Heart left ventricle (tissue), 13 donors: ENCODE measurements around the gene PRR16.

Experiments
- CTCF ChIP-seq, 12 donors: fragments of 200-600 bp; sonication (generic) in 4 of 12; IDR thresholded peaks; one replicate each; pipeline versions ENCODE4 v1.5.0 to v1.8.0; 2018 to 2022; ENCODE audit warnings: antibody characterized with exemption in 12 of 12, mild to moderate bottlenecking in 5 of 12
- POLR2A ChIP-seq, 2 donors: fragments of 450-650 bp; IDR thresholded peaks; one replicate each; pipeline ENCODE4 v1.6.1; 2017; ENCODE audit warnings: antibody characterized with exemption in 2 of 2, mild to moderate bottlenecking in 2 of 2, moderate library complexity in 2 of 2
- donor health status: ischemic (EF 13 %, LVEDD 7.1; RV severe dilation, severe dysfunction).
- donor health status: DM: no; HTN: yes; CAD: no.
- donor health status: DM: no; HTN: no; CAD: no.
- donor health status: ischemic (EF 25% LVEDD 6.9; RV normal size, moderate dysfunction).
- donor health status: ischemic (EF 25% LVEDD 5.7; RV mildly dilated, moderate dysfunction).
- donor health status: ischemic (EF 35%, LVEDD 5.7; RV mildly dilated, moderate dysfunction).
- donor health status: nonischemic (EF 11% LVEDD 7.7; RV severe dilation, severe dysfunction).
- donor health status: DM: yes; HTN: yes; CAD: no.
- donor health status: PGD.
- donor health status: ischemic (EF 29% LVEDD 5.4; RV normal size, mild dysfunction).
- donor health status: nonischemic (EF 23%, LVEDD 6.1; RV moderate dilation, normal function).

- no peak for TF ChIP-seq CTCF (IDR thresholded peaks at IDR 0.05)
- TF ChIP-seq POLR2A (IDR thresholded peaks at IDR 0.05) = no peak
Observed at GRCh38 chr5:120539471-120539870, 75.4 kb downstream of the PRR16 start.
